HG03558 (cell line): ENCODE data around the gene RAB3GAP1.

ENCODE experiments used
- ATAC-seq: cut with Tn5 transposase; IDR thresholded peaks from one replicate; pipeline ENCODE4 v1.9.1; 2021; ENCODE audit warnings: moderate number of reproducible peaks; ENCODE audit not compliant: unreplicated experiment; ENCODE audit errors: extremely low read depth

RAB3GAP1 gene

GRCh38 chr2:135159191-135159590, 107.1 kb downstream of the RAB3GAP1 start:
- ATAC-seq: no peak

DNA sequence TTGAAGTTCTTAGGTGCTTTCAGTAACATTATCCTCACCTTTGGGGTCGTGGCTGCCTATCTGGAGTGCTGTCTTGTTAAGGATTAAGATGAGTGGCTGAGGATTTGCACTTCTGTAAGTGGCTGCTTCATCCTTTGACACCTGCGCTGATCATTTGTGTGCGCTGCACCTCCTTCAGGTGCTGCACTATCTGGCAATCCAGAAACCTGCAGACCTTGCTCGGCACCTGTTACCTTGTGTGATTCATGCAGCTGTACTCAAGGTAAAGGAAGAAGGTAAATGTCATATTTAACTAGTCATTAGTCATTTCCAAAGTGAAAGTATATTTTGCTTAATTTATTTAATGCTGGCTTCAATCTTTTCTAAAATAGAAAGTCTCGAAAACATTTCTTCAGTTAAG, 110.3 kb downstream of the RAB3GAP1 start:
- no peak for ATAC-seq

DNA sequence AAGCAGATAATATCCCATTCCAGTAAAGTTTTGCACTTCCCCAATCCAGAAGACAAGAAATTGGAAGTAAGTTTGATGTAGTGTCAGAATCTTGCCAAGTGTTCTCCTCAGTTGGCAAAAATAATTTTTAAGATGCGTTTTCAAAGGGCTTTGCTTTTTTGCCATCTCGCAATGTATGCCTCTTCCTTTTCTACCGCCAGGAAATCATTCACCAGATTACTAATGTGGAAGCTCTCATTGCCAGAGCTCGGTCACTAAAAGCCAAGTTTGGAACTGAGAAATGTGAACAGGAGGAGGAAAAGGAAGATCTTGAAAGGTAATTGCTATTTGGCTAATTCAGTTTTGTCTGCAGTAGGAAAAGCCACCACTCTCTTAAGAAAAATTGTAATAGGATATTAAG, 110.7 kb downstream of the RAB3GAP1 start:
- no peak for ATAC-seq

GRCh38 chr2:135163306-135163705, 111.2 kb downstream of the RAB3GAP1 start:
- no peak for ATAC-seq

- ATAC-seq: no peak
These were observed 111.8 kb downstream of the RAB3GAP1 start for GRCh38 chr2:135163901-135164300.

DNA sequence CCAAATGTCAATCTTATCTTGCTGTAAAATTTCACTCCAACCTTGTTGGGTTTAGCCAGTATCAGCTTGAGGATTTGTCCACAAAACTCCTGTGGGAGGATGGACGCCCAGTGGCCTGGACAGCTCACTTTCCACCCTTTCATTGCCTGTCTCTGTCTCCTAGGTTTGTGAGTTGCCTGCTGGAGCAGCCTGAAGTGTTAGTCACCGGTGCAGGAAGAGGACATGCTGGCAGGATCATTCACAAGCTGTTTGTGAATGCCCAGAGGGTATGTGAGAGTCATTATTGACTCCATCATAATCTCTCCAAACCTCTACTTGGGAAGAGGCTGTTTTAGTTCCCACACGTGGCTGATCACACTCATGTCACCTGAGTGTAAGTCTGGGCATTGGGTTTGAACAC, 112.3 kb downstream of the RAB3GAP1 start:
- no peak for ATAC-seq

DNA sequence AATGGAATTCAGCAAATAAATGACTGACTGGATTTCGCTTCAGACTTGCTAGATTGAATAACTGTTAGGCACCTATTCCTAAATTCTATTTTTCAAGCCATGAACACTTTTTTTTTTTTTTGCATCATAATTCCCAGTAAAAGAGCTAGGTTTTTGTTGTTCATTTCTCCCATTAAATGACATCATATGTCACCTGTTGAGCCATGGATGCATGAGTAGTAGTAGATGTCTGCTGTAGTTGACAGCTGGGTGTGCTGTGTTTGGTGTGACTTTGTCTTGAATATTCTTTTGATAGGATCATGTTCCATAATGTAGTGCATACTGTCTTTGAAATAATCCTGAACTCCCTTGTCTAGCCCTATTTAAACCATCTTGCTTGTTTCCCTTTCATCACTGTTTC, 115.2 kb downstream of the RAB3GAP1 start:
- ATAC-seq: no peak

DNA sequence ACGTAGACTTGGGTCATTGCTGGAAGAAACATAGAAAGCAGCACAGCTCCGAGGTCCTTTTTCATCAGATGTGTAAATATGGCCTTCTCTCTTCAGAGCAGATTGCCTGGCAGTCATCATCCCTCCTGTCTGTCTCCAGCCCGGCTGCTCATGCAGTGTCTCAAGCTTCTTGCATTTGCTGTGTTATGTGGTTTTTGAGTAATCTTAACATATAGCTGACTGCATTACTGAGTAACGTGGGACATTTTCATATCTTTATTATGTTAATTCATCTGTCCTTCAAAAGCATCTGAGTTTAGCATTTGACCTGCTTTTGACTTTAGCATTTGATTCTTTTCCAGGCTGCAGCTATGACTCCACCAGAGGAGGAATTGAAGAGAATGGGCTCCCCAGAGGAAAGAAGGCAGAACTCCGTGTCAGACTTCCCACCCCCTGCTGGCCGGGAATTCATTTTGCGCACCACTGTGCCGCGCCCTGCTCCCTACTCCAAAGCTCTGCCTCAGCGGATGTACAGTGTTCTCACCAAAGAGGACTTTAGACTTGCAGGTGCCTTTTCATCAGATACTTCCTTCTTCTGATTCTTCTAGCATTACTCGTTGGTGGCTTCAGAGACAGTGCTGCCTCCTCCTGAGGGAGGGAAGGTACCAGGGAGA, 116.2 kb downstream of the RAB3GAP1 start:
- no peak for ATAC-seq

DNA sequence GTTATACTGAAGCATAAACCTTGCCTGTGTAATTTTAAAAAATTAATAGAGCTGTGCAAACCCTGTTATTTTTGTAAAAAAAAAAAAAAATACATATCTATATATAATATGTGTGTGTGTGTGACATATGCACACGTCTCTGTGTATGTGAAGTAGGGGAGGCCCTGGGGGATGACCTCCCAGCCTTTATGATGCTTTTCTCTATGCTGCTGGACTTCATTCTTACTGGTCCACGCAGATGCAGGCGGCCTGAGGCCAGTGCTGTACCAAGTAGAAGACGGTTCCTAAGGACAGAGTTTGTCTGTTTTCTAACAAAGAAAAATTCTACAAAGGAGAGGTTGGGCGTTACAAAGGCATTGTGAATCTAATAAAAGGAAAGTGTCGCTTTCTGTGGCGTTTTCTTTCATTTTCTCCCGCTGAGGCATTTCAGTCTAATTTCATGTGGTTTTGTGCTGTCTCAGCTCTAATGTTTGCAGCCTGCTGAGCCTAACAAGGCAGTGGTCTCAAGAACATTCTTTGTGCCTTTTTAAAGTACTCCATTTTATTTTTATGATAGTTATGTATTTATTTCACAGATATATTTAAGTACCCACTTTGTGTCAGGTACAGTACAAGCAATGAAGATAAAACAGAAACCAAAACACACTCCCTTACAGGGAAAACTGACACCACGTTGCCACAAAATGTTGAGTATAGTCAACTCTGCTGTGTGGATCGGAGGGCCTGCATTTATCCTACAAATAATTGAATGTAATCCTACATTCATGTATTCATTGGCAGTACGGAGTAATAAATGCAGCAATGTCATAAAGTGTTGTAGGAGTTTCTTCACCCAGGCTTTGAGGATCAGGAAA, 118.0 kb downstream of the RAB3GAP1 start:
- ATAC-seq: no peak

DNA sequence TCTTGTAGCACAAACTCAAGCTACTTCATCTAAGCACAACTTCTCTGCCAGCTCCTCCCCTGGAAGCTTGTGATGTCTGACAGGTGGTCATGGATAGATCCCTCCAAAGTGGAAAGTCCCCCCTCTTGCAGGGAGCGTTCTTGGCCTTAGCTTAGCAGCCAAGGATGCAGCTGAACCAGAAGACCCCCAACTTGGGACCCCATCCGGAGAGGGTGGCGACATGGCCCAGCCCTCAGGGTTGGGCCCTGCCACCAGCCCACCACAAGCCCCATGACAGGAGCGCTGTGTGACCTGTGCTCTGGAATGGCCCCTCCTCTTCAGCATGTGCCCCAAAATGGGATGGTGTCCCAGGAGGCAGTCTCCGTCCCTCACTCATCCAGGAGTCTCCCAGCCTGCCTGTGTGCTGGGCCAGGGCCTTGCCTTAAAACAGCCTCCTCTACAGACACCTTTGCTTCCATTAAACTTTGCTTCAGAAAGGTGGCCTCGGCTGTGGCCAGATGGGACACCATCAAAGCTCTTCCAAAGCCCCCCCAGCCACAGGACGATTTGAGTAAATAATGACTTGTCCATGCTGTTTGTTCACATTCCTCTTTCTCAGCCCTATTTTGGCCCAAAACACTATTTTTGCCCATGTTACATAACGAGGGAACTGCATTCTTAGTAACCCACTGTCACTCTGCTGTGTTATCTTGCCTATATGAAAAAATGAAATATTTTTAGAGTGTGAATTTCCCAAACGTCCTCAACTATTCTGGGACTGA, 122.1 kb downstream of the RAB3GAP1 start:
- no peak for ATAC-seq

- ATAC-seq: no peak
These were observed 122.7 kb downstream of the RAB3GAP1 start for GRCh38 chr2:135174810-135175093.

DNA sequence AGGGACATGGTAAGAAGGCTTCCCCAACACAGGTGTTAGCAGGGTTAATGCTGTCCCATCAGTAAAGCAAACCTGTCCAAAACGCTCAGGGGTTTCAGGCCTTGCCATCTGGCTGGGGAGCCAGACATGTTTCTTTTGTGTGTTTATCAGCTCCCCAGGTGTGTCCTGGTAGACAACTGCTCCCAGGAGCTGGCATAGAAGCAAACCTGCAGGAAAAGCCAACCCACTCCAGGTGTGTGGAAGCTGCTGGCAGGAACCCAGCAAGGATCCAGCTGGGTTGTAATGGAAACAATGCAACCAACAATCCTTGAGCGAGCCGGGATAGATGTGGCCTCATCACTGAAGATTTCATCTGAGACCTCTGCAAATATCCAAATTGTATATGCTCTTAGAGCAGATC, 123.1 kb downstream of the RAB3GAP1 start:
- no peak for ATAC-seq

DNA sequence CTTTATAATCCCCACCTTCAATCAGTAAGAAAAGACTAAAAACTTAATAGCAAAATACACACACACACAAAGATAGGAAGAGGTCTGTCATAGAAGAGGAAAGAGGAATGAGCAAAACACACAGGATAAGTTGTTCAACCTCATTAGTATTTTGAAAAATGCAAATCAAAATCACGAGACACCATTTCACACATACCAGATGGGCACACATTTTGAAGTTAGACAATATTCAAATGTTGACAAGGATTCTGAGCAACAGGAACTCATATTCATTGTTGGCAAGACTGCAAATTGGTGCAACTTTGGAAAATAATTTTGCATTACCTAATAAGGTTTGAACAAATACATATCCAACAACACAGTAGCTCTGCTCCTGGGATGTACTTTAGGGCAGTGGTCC, 127.6 kb downstream of the RAB3GAP1 start:
- no peak for ATAC-seq

DNA sequence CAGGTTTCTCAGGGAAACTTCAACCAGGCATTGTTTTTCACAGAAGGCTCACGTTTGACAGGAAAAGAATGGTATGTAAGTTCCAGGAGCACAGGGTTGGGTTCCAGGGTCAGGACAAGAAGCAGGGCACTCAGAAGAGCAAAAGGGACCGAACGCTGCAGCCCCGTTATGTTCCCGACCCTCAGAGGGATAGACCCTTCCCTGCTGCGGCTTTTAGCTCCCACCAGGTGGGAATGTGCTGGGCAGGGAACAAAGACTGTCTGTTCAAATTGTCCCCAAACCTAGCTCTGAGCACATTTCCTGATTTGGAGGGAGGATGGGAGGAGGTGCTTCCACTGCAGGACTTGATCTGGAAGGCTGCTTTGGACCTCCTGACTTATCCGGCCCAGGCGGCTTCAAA, 130.1 kb downstream of the RAB3GAP1 start:
- no peak for ATAC-seq

DNA sequence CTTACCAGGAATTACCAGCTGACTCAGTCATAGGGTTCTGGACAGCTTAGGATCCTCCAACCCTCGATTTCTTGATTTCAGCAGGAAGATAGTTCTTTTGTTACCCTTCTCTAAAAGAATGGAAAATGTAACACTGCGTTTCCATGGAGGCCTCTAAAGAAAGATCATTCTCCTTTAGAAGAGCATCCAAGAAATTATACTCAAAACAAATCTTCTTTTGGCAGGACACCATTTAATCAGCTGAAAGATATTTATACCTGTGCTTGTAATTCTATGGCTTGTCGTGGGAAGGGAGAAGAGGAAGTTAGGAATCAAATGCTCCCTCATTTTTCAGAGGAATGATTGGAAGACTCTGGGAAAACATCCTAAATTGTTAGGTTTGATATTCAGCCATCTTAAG, 130.5 kb downstream of the RAB3GAP1 start:
- ATAC-seq: no peak

DNA sequence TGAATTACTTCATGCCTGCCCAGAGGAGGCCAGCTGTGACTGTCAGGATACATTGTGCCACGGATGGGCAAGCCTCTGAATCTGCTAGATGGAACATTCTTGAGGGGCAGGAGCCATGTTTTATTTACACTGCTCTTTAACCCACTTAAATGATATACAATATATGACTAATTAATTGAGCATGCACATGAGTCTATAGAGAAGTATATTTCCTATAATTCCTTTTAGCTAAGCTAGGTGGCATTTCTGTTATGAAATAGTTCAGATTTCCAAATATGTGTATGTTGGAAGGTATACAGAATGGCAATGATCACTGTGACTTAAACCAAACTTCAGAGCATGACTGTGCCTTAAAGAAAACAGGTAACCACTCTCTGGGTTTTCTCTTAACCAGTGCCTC, 131.7 kb downstream of the RAB3GAP1 start:
- no peak for ATAC-seq

GRCh38 chr2:135186054-135186453, 134.0 kb downstream of the RAB3GAP1 start:
- ATAC-seq: no peak

DNA sequence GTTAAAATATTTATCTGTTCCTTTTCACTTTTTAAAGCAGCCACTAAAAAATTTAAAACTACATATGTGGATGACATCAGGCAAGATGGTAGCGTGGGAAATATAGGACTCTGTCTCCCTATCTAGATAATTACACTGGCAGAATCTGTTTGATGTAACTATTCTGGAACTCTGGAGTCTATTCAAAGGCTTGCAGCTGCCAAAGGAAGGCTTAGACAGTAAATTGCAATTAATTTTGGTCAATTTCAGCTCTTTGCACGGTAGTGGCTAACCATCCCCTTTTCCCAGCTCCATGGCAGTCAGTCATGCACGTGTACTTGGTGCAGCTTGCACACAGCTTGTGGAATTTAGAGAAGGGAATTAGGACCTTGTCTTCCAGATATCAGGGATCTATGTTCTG, 135.2 kb downstream of the RAB3GAP1 start:
- ATAC-seq: no peak

- ATAC-seq: no peak
These were observed 137.1 kb downstream of the RAB3GAP1 start for GRCh38 chr2:135189148-135189547.

DNA sequence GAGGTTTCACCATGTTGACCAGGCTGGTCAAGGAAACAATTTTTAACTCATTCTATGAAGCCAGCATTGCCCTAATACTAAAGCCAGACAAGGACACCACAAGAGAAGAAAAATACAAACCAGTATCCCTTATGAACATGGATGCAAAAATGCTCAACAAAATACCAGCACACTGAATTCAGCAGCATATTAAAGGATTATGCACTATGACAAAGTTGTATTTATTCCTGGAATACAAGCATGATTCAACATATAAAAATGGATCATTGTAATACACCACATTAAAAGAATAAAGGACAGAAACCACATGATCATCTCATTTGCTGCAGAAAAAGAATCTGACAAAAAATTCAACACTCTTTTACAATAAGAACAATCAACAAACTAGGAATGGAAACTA, 138.7 kb downstream of the RAB3GAP1 start:
- ATAC-seq: no peak

GRCh38 chr2:135198481-135198880, 146.4 kb downstream of the RAB3GAP1 start:
- no peak for ATAC-seq
